GM12878 (cell line): ENCODE measurements around the gene NOS1. TPM values are rescaled to one million over a fixed set of nuclear protein-coding genes. Genes with fewer than 3 reads are reported as not detected.
"Not testable (repeated sequence)": the region's sequence is repeated elsewhere in the genome, so short reads cannot be mapped to it uniquely, and the experiment has no call there.

Source experiments
- ATAC-seq: fragments of 200-7000 bp; cut with Tn5 transposase; 3 replicates; pipeline ENCODE4 v1.9.1; 2020; ENCODE audit warnings: mild to moderate bottlenecking, moderate library complexity
- BruUV-seq: library from RNA; stranded (reverse); fragments of 400-500 nt; replicated peaks from 2 replicates; lab custom pipeline; 2021; lab: Mats Ljungman, UMichigan
- CTCF ChIA-PET: fragments of 300-600 bp; sonication (Branson Sonifier 250); formaldehyde crosslinking; extraction: SDS; loops from one replicate; lab custom pipeline; 2021; ENCODE audit warnings: inconsistent platforms; lab: Yijun Ruan, JAX
- POLR2A ChIA-PET: fragments of 350-600 bp; formaldehyde crosslinking; extraction: SDS; loops from one replicate; lab custom pipeline; 2021; ENCODE audit warnings: inconsistent platforms; lab: Charles Lee
- RAD21 ChIA-PET: fragments of 300-600 bp; sonication (Branson Sonifier 250); formaldehyde crosslinking; loops from one replicate; lab custom pipeline; 2023; ENCODE audit warnings: antibody characterized with exemption; ENCODE audit not compliant: unreplicated experiment; lab: Charles Lee
- SMC1A ChIA-PET: fragments of 300-600 bp; sonication (Branson Sonifier 250); formaldehyde crosslinking; loops from one replicate; lab custom pipeline; 2023; ENCODE audit not compliant: unreplicated experiment, uncharacterized antibody; lab: Charles Lee
- DNase-seq: peaks from one replicate; pipeline ENCODE4 v3.0.0-alpha.2; 2011; ENCODE audit warnings: low read depth, low spot score
- FAIRE-seq: peaks from 3 replicates; lab custom pipeline; 2011; peaks lifted over from hg19 to GRCh38; lab: Jason Lieb, UNC
- H2AFZ ChIP-seq: 2 replicates; pipeline ENCODE4 v1.6.0; 2011; ENCODE audit warnings: low read depth, low read length, control low read depth; ENCODE audit not compliant: control insufficient read depth
- H3K27ac ChIP-seq: 2 replicates; pipeline ENCODE4 v1.5.1; 2011; ENCODE audit warnings: control low read depth; ENCODE audit not compliant: control insufficient read depth, insufficient read depth
- H3K27me3 ChIP-seq, 2 experiments: replicated peaks in 1 of 2; 2 replicates each; pipeline versions ENCODE4 v1.6.0 to v1.6.1; 2011; ENCODE audit warnings: low read length in 1 of 2; ENCODE audit not compliant: control insufficient read depth in 2 of 2, insufficient read depth in 2 of 2
- H3K36me3 ChIP-seq, 2 experiments: 2 replicates each; pipeline ENCODE4 v1.5.1; 2011; ENCODE audit warnings: low read length in 1 of 2; ENCODE audit not compliant: control insufficient read depth in 2 of 2, insufficient read depth in 2 of 2
- H3K4me1 ChIP-seq: 2 replicates; pipeline ENCODE4 v1.6.1; 2011; ENCODE audit warnings: mild to moderate bottlenecking, low read length, moderate library complexity, mixed read lengths; ENCODE audit not compliant: control insufficient read depth, insufficient read depth
- H3K4me2 ChIP-seq: 2 replicates; pipeline ENCODE4 v1.6.0; 2011; ENCODE audit warnings: control low read depth; ENCODE audit not compliant: control insufficient read depth, insufficient read depth
- H3K4me3 ChIP-seq: fragments of 200-600 bp; sonication (generic); 2 replicates; pipeline ENCODE4 v1.5.1; 2016
- H3K79me2 ChIP-seq: 2 replicates; pipeline ENCODE4 v1.6.0; 2011; ENCODE audit warnings: low read length; ENCODE audit not compliant: control insufficient read depth, insufficient read depth
- H3K9ac ChIP-seq: 2 replicates; pipeline ENCODE4 v1.8.0; 2011; ENCODE audit warnings: low read length, control low read depth, mixed read lengths; ENCODE audit not compliant: control insufficient read depth, insufficient read depth
- H3K9me3 ChIP-seq: replicated peaks from 3 replicates; pipeline ENCODE4 v1.5.1; 2011; ENCODE audit warnings: mild to moderate bottlenecking, low read length; ENCODE audit not compliant: control insufficient read depth, insufficient read depth
- H4K20me1 ChIP-seq: 2 replicates; pipeline ENCODE4 v1.6.0; 2011; ENCODE audit not compliant: control insufficient read depth, insufficient read depth
- IKZF2 ChIP-seq, 2 experiments: fragments of 450-650 bp; IDR thresholded peaks; 2 replicates each; pipeline ENCODE4 v1.6.1; 2017; ENCODE audit warnings: mild to moderate bottlenecking in 2 of 2, moderate library complexity in 2 of 2
- JUNB ChIP-seq: IDR thresholded peaks from 2 replicates; pipeline ENCODE4 v1.6.1; 2016; ENCODE audit warnings: antibody characterized with exemption, mild to moderate bottlenecking
- WGBS: methylation state at CpG from one replicate; pipeline ENCODE4 v1.1.6; 2016; ENCODE audit warnings: low lambda C conversion rate; ENCODE audit not compliant: insufficient replicate concordance, insufficient coverage; ENCODE audit errors: missing lambda C conversion rate; 5-methylcytosine and 5-hydroxymethylcytosine counted together
- in situ Hi-C: fragments of 300-500 bp; cut with MboI; formaldehyde crosslinking; loops from 9 replicates; pipeline ENCODE4 v1.14.3; 2018; ENCODE audit warnings: mixed read lengths
- intact Hi-C: fragments of 100-400 bp; cut with micrococcal nuclease; formaldehyde crosslinking; loops from one replicate; pipeline ENCODE4 v1.14.2; 2022; ENCODE audit not compliant: unreplicated experiment
- polyA plus RNA-seq, 11 experiments: library from polyadenylated mRNA; depleted of rRNA in 4 of 11; unstranded in 6 of 11; stranded (reverse) in 5 of 11; fragments of >200 nt; fragmentation: Nextera tagmentation in 4 of 11; fragmentation: Illumina TruSeq in 1 of 11; extraction: Ambion mirVana in 4 of 11; extraction: Trizol in 1 of 11; gene quantifications; 1 replicate in 1 of 11; 2 replicates in 10 of 11; pipeline versions ENCODE4 v1.2.1 to v1.2.3, GENCODE V29; 2011 to 2016; ENCODE audit warnings: inconsistent platforms in 2 of 11, missing spikeins in 2 of 11, low read depth in 1 of 11
- total RNA-seq, 4 experiments: library from RNA; depleted of rRNA in 3 of 4; stranded (reverse); fragments of >200 nt in 3 of 4; fragmentation: Illumina TruSeq in 1 of 4; extraction: Trizol in 1 of 4; gene quantifications; 2 replicates each; pipeline versions ENCODE4 v1.2.1 to v1.2.3, GENCODE V29; 2013 to 2021
- TF ChIP-seq, protein P1 (sequence below): IDR thresholded peaks from 2 replicates; pipeline ENCODE4 v1.6.1; 2012; ENCODE audit warnings: mild to moderate bottlenecking, low read depth, low read length
- TF ChIP-seq, protein P2 (sequence below): fragments of 450-650 bp; IDR thresholded peaks from 2 replicates; pipeline ENCODE4 v1.6.1; 2016; ENCODE audit warnings: mild to moderate bottlenecking

The NOS1 gene
- total and polyA plus RNA-seq, 10 of the 15 experiments (the other 5 are each of a cell fraction or from before 2014, with no cell fraction given) = under 0.01 to 0.04 (median 0.01) TPM; not detected in 7

- TF ChIP-seq, protein P1, sequence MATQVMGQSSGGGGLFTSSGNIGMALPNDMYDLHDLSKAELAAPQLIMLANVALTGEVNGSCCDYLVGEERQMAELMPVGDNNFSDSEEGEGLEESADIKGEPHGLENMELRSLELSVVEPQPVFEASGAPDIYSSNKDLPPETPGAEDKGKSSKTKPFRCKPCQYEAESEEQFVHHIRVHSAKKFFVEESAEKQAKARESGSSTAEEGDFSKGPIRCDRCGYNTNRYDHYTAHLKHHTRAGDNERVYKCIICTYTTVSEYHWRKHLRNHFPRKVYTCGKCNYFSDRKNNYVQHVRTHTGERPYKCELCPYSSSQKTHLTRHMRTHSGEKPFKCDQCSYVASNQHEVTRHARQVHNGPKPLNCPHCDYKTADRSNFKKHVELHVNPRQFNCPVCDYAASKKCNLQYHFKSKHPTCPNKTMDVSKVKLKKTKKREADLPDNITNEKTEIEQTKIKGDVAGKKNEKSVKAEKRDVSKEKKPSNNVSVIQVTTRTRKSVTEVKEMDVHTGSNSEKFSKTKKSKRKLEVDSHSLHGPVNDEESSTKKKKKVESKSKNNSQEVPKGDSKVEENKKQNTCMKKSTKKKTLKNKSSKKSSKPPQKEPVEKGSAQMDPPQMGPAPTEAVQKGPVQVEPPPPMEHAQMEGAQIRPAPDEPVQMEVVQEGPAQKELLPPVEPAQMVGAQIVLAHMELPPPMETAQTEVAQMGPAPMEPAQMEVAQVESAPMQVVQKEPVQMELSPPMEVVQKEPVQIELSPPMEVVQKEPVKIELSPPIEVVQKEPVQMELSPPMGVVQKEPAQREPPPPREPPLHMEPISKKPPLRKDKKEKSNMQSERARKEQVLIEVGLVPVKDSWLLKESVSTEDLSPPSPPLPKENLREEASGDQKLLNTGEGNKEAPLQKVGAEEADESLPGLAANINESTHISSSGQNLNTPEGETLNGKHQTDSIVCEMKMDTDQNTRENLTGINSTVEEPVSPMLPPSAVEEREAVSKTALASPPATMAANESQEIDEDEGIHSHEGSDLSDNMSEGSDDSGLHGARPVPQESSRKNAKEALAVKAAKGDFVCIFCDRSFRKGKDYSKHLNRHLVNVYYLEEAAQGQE = no peak
- TF ChIP-seq, protein P2, sequence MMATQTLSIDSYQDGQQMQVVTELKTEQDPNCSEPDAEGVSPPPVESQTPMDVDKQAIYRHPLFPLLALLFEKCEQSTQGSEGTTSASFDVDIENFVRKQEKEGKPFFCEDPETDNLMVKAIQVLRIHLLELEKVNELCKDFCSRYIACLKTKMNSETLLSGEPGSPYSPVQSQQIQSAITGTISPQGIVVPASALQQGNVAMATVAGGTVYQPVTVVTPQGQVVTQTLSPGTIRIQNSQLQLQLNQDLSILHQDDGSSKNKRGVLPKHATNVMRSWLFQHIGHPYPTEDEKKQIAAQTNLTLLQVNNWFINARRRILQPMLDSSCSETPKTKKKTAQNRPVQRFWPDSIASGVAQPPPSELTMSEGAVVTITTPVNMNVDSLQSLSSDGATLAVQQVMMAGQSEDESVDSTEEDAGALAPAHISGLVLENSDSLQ = no peak
- no peak for TF ChIP-seq JUNB
- TF ChIP-seq IKZF2 (IDR thresholded peaks at IDR 0.05) = no peak
Observed at GRCh38 chr12:117202033-117202432, 159.4 kb downstream of the NOS1 start (continued).

DNA sequence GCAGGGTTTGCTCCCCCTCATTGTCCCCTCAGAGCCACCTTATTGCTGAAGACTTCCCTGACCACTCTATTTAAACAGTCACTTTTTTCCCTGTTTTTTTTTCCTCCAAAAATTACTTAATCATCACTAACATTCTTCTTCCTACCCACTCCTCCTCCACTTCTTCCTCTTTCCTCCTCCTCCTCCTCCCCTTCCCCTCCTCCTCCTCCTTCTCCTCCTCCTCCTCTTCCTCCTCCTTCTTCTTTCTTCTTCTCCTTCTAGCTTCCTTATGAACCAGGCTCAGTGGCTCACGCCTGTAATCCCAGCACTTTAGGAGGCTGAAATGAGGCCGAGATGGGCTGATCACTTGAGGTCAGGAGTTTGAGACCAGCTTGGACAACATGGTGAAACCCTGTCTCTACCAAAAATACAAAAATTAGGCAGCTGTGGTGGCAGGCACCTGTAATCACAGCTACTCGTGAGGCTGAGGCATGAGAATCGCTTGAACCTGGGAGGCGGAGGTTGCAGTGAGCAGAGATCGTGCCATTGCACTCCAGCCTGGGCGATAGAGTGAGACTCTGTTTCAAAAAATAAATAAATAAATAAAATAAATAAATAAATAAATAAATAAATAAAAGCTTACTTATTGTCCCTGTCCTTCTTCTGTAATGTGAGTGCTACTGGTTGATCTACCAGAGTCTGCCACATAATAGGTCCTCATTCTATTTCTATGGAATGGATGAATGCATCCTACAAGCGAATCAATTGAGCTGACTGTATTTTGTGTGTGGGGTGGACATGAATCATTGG, 161.3 kb downstream of the NOS1 start:
- H3K27me3 ChIP-seq, DNase-seq, H3K4me3 ChIP-seq, H3K36me3 ChIP-seq, H3K27ac ChIP-seq, SMC1A ChIA-PET, intact Hi-C loops, H2AFZ ChIP-seq, H3K4me1 ChIP-seq, POLR2A ChIA-PET, H3K9me3 ChIP-seq, FAIRE-seq, ATAC-seq, H3K4me2 ChIP-seq, H3K9ac ChIP-seq, RAD21 ChIA-PET, H4K20me1 ChIP-seq, H3K79me2 ChIP-seq, BruUV-seq: not testable (repeated sequence)
- 30% methylated on average over 8 of the region's 8 CpGs for WGBS
- CTCF ChIA-PET = interaction anchor here (3.6 kb wide), 1 partner anchor 11 kb away, joined by 11 read pairs; no protein-coding TSS in a partner anchor
- in situ Hi-C loops = loop anchor here (25.0 kb wide), 1 partner anchor 1187 kb away; the partner anchor contains the start of gene SUDS3

GRCh38 chr12:117196334-117196733, 165.1 kb downstream of the NOS1 start:
- CTCF ChIA-PET, POLR2A ChIA-PET, H3K36me3 ChIP-seq, ATAC-seq, DNase-seq, H3K9ac ChIP-seq, SMC1A ChIA-PET, H4K20me1 ChIP-seq, FAIRE-seq, H3K79me2 ChIP-seq, BruUV-seq, H3K4me2 ChIP-seq, H3K27ac ChIP-seq, H3K4me1 ChIP-seq, intact Hi-C loops, H3K9me3 ChIP-seq, H2AFZ ChIP-seq, H3K4me3 ChIP-seq, H3K27me3 ChIP-seq, RAD21 ChIA-PET: not testable (repeated sequence)
- 41% methylated on average over 5 of the region's 6 CpGs for whole genome bisulfite sequencing
- in situ Hi-C loops = loop anchor here (25.0 kb wide), 1 partner anchor 1191 kb away; the partner anchor contains the start of gene SUDS3
